Smooth muscle cell (in vitro differentiated cells): ENCODE data around the gene ATOX1. TPM values are rescaled to one million over a fixed set of nuclear protein-coding genes. Genes with fewer than 3 reads are reported as not detected.
A peak's percentile ranks its signal among the peaks of the same experiment; 100 is the strongest.
"Not testable (repeated sequence)": the region's sequence is repeated elsewhere in the genome, so short reads cannot be mapped to it uniquely, and the experiment has no call there.

Experiments used
- DNase-seq: peaks from one replicate; lab custom pipeline; 2025; ENCODE audit not compliant: unreplicated experiment; lab: John Stamatoyannopoulos, UW
- H2AFZ ChIP-seq: fragments of 200-600 bp; sonication (generic); 2 replicates; pipeline ENCODE4 v1.6.0; 2016; ENCODE audit warnings: antibody characterized with exemption, low read depth, mild to moderate bottlenecking
- H3F3A ChIP-seq: fragments of 200-600 bp; sonication (generic); 2 replicates; pipeline ENCODE4 v1.6.0; 2017; ENCODE audit warnings: antibody characterized with exemption, low read depth
- H3K27ac ChIP-seq: fragments of 200-600 bp; sonication (generic); 2 replicates; pipeline ENCODE4 v1.5.1; 2016; ENCODE audit warnings: low read depth, mild to moderate bottlenecking
- H3K27me3 ChIP-seq: fragments of 200-600 bp; sonication (generic); 2 replicates; pipeline ENCODE4 v1.6.1; 2016; ENCODE audit warnings: low read depth, mild to moderate bottlenecking
- H3K36me3 ChIP-seq: fragments of 200-600 bp; sonication (generic); 2 replicates; pipeline ENCODE4 v1.5.1; 2016; ENCODE audit warnings: low read depth
- H3K4me1 ChIP-seq: fragments of 200-600 bp; sonication (generic); 2 replicates; pipeline ENCODE4 v1.5.1; 2016; ENCODE audit warnings: low read depth
- H3K4me2 ChIP-seq: fragments of 200-600 bp; sonication (generic); 2 replicates; pipeline ENCODE4 v1.6.0; 2016; ENCODE audit warnings: mild to moderate bottlenecking
- H3K4me3 ChIP-seq: fragments of 200-600 bp; sonication (generic); 2 replicates; pipeline ENCODE4 v1.5.1; 2016; ENCODE audit warnings: mild to moderate bottlenecking
- H3K79me2 ChIP-seq: fragments of 200-600 bp; sonication (generic); 2 replicates; pipeline ENCODE4 v1.6.0; 2016; ENCODE audit warnings: low read depth, mild to moderate bottlenecking
- H3K9ac ChIP-seq: fragments of 200-600 bp; sonication (generic); 2 replicates; pipeline ENCODE4 v1.6.0; 2016; ENCODE audit warnings: low read depth
- H3K9me3 ChIP-seq: fragments of 200-600 bp; sonication (generic); replicated peaks from 2 replicates; pipeline ENCODE4 v1.5.1; 2016; ENCODE audit warnings: low read depth
- H4K20me1 ChIP-seq: fragments of 200-600 bp; sonication (generic); 2 replicates; pipeline ENCODE4 v1.6.0; 2016; ENCODE audit warnings: low read depth
- CTCF ChIP-seq: fragments of 200-600 bp; sonication (generic); IDR thresholded peaks from 2 replicates; pipeline ENCODE4 v1.5.1; 2017; ENCODE audit warnings: borderline replicate concordance, mild to moderate bottlenecking, antibody characterized with exemption; ENCODE audit not compliant: insufficient read depth, poor library complexity, severe bottlenecking
- WGBS: methylation state at CpG from one replicate; pipeline ENCODE4 v1.1.7; 2016; ENCODE audit warnings: low lambda C conversion rate; 5-methylcytosine and 5-hydroxymethylcytosine counted together
- polyA plus RNA-seq: library from polyadenylated mRNA; unstranded; fragments of >200 nt; fragmentation: Nextera tagmentation; extraction: Ambion mirVana; gene quantifications from 2 replicates; pipeline ENCODE4 v1.2.1, GENCODE V29; 2016
- total RNA-seq: library from RNA; depleted of rRNA; stranded (reverse); fragments of >200 nt; gene quantifications from 2 replicates; pipeline ENCODE4 v1.2.3, GENCODE V29; 2014

ATOX1 gene
- total and polyA plus RNA-seq, 2 experiments from 2014 or later = 73.3 to 315 TPM

- 12% methylated on average over 13 of the region's 13 CpGs for WGBS
- H3K4me3 ChIP-seq = no peak overlapping the region
- no peaks in the 10 kb centered on the region for H3K27me3 ChIP-seq
- H3K9me3 ChIP-seq = no peaks in the 10 kb centered on the region
- TF ChIP-seq CTCF = no peak
- peaks cover 43% of the 10 kb centered on the region for H3F3A ChIP-seq
- peak overlapping the region; percentile 97 for H3K9ac ChIP-seq
- H4K20me1 ChIP-seq = no peaks in the 10 kb centered on the region
- DNase-seq = peak; percentile 56
- H3K27ac ChIP-seq = peak overlapping the region; percentile 100
- H3K36me3 ChIP-seq = no peaks in the 10 kb centered on the region
- H2AFZ ChIP-seq = no peak overlapping the region
- no peaks in the 10 kb centered on the region for H3K79me2 ChIP-seq
- peaks cover 27% of the 10 kb centered on the region for H3K4me1 ChIP-seq
- peak overlapping the region; percentile 66 for H3K4me2 ChIP-seq
Observed at GRCh38 chr5:151699071-151699901, 59.1 kb downstream of the ATOX1 start.

GRCh38 chr5:151698081-151698480, 60.4 kb downstream of the ATOX1 start:
- H3K27ac ChIP-seq = peak overlapping the region; percentile 100
- not testable (repeated sequence) for H4K20me1 ChIP-seq, H2AFZ ChIP-seq, H3K36me3 ChIP-seq, H3K9me3 ChIP-seq, H3K27me3 ChIP-seq, H3K79me2 ChIP-seq, H3K4me3 ChIP-seq, DNase-seq
- peak overlapping the region; percentile 25 for H3K4me2 ChIP-seq
- peaks cover 27% of the 10 kb centered on the region for H3K4me1 ChIP-seq
- 90% methylated on average over 4 of the region's 4 CpGs for WGBS
- H3F3A ChIP-seq = peaks cover 45% of the 10 kb centered on the region
- H3K9ac ChIP-seq = peak overlapping the region; percentile 97

GRCh38 chr5:151697452-151697851, 61.0 kb downstream of the ATOX1 start:
- 61% methylated on average over 8 of the region's 8 CpGs for WGBS
- H3K4me3 ChIP-seq = no peak overlapping the region
- no peaks in the 10 kb centered on the region for H4K20me1 ChIP-seq
- peak overlapping the region; percentile 73 for H3K4me2 ChIP-seq
- peak overlapping the region; percentile 97 for H3K9ac ChIP-seq
- no peak overlapping the region for H2AFZ ChIP-seq
- H3K79me2 ChIP-seq = no peaks in the 10 kb centered on the region
- no peaks in the 10 kb centered on the region for H3K9me3 ChIP-seq
- H3K36me3 ChIP-seq = no peaks in the 10 kb centered on the region
- H3K27ac ChIP-seq = peak overlapping the region; percentile 100
- H3K4me1 ChIP-seq = peaks cover 27% of the 10 kb centered on the region
- no peak for DNase-seq
- no peaks in the 10 kb centered on the region for H3K27me3 ChIP-seq
- H3F3A ChIP-seq = peaks cover 45% of the 10 kb centered on the region
- TF ChIP-seq CTCF = no peak

GRCh38 chr5:151696470-151697061, 61.9 kb downstream of the ATOX1 start:
- Histone ChIP-seq H3K9ac (peak overlapping the region; percentile 97), H3K27me3 (no peaks in the 10 kb centered on the region), H3K36me3 (no peaks in the 10 kb centered on the region), H3K4me2 (peak overlapping the region; percentile 73), H3K27ac (peak overlapping the region; percentile 100), H3K79me2 (no peaks in the 10 kb centered on the region), H3K4me1 (peaks cover 27% of the 10 kb centered on the region), H3K4me3 (no peak overlapping the region), H2AFZ (no peak overlapping the region), H3K9me3 (no peaks in the 10 kb centered on the region), H3F3A (peaks cover 45% of the 10 kb centered on the region), H4K20me1 (no peaks in the 10 kb centered on the region)
- DNase-seq = peak; percentile 75
- WGBS = 4% methylated on average over 20 of the region's 20 CpGs
- TF ChIP-seq CTCF = no peak
